SK-N-SH (cell line): Measurements from ENCODE around the gene HPCAL1. TPM values are rescaled to one million over a fixed set of nuclear protein-coding genes. Genes with fewer than 3 reads are reported as not detected.
A peak's percentile ranks its signal among the peaks of the same experiment; 100 is the strongest.

ENCODE experiments used
- CTCF ChIA-PET: fragments of 300-600, 350-600 bp; formaldehyde crosslinking; extraction: SDS; loops from one replicate; lab custom pipeline; 2021; lab: Yijun Ruan, JAX
- POLR2A ChIA-PET: fragments of 350-600 bp; sonication (Branson Sonifier 250); formaldehyde crosslinking; extraction: SDS; loops from one replicate; lab custom pipeline; 2020; ENCODE audit warnings: antibody characterized with exemption, inconsistent platforms; lab: Yijun Ruan, JAX
- DNase-seq: peaks from one replicate; pipeline ENCODE4 v3.0.0; 2012
- H2AFZ ChIP-seq: fragments of 200-600 bp; sonication (generic); 2 replicates; pipeline ENCODE4 v1.8.1; 2016; ENCODE audit warnings: antibody characterized with exemption, mild to moderate bottlenecking, low read depth
- H3F3A ChIP-seq: fragments of 200-600 bp; sonication (generic); replicated peaks from 2 replicates; pipeline ENCODE3; 2016; ENCODE audit warnings: antibody characterized with exemption, mild to moderate bottlenecking; ENCODE audit not compliant: insufficient read depth
- H3K27ac ChIP-seq, 2 experiments: fragments of 200-500 bp in 1 of 2; fragments of 200-600 bp in 1 of 2; sonication (Bioruptor generic) in 1 of 2; sonication (generic), shearing (Covaris generic) in 1 of 2; 2 replicates each; pipeline versions ENCODE4 v1.5.1 to v1.6.1; 2014 to 2016; ENCODE audit warnings: low read depth in 2 of 2, inconsistent platforms in 1 of 2, low read length in 1 of 2, mild to moderate bottlenecking in 1 of 2, mixed read lengths in 1 of 2
- H3K27me3 ChIP-seq: fragments of 200-600 bp; sonication (generic), shearing (Covaris generic); 2 replicates; pipeline ENCODE4 v1.6.1; 2016; ENCODE audit warnings: mixed run types; ENCODE audit not compliant: insufficient read depth
- H3K36me3 ChIP-seq, 2 experiments: fragments of 200-500 bp in 1 of 2; fragments of 200-600 bp in 1 of 2; sonication (Bioruptor generic) in 1 of 2; sonication (generic) in 1 of 2; replicated peaks in 1 of 2; 2 replicates each; pipeline versions ENCODE3 to v1.5.1; 2014 to 2016; ENCODE audit warnings: low read length in 1 of 2, mild to moderate bottlenecking in 1 of 2; ENCODE audit not compliant: insufficient read depth in 2 of 2, control insufficient read depth in 1 of 2
- H3K4me1 ChIP-seq, 2 experiments: fragments of 200-500 bp in 1 of 2; fragments of 200-600 bp in 1 of 2; sonication (Bioruptor generic) in 1 of 2; sonication (generic), shearing (Covaris generic) in 1 of 2; 2 replicates each; pipeline versions ENCODE4 v1.5.1 to v1.6.1; 2014 to 2016; ENCODE audit warnings: low read depth in 1 of 2, low read length in 1 of 2, mixed run types in 1 of 2; ENCODE audit not compliant: insufficient read depth in 2 of 2, control insufficient read depth in 1 of 2
- H3K4me2 ChIP-seq: fragments of 200-600 bp; sonication (generic), shearing (Covaris generic); 2 replicates; pipeline ENCODE4 v1.6.1; 2017; ENCODE audit warnings: mixed run types
- H3K4me3 ChIP-seq, 2 experiments: fragments of 200-500 bp in 1 of 2; fragments of 200-600 bp in 1 of 2; sonication (Bioruptor generic) in 1 of 2; sonication (generic), shearing (Covaris generic) in 1 of 2; 2 replicates each; pipeline versions ENCODE4 v1.5.1 to v1.8.1; 2014 to 2016; ENCODE audit warnings: low read depth in 2 of 2, inconsistent platforms in 1 of 2, low read length in 1 of 2, mild to moderate bottlenecking in 1 of 2, mixed read lengths in 1 of 2, moderate library complexity in 1 of 2
- H3K79me2 ChIP-seq: fragments of 200-600 bp; sonication (generic); 2 replicates; pipeline ENCODE4 v1.8.1; 2017; ENCODE audit warnings: mild to moderate bottlenecking; ENCODE audit not compliant: insufficient read depth
- H3K9ac ChIP-seq: fragments of 200-600 bp; sonication (generic); 2 replicates; pipeline ENCODE4 v1.6.1; 2017; ENCODE audit warnings: mixed run types
- H3K9me2 ChIP-seq: fragments of 200-600 bp; sonication (generic); 2 replicates; pipeline ENCODE4 v1.6.1; 2017; ENCODE audit warnings: mixed run types
- H3K9me3 ChIP-seq: fragments of 200-600 bp; sonication (generic); 2 replicates; pipeline ENCODE4 v1.6.1; 2017; ENCODE audit warnings: mixed run types, mild to moderate bottlenecking, moderate library complexity
- H4K20me1 ChIP-seq: fragments of 200-600 bp; sonication (generic); 2 replicates; pipeline ENCODE4 v1.6.1; 2017; ENCODE audit warnings: mild to moderate bottlenecking, mixed run types; ENCODE audit not compliant: insufficient read depth
- CHD2 ChIP-seq: fragments of 150-350 bp; IDR thresholded peaks from 2 replicates; pipeline ENCODE4 v1.6.1; 2018; ENCODE audit warnings: low read length; ENCODE audit not compliant: partially characterized antibody
- CTCF ChIP-seq: fragments of 200-600 bp; sonication (generic); IDR thresholded peaks from 2 replicates; pipeline ENCODE4 v1.6.1; 2017; ENCODE audit warnings: antibody characterized with exemption, mild to moderate bottlenecking, moderate library complexity
- ELF1 ChIP-seq: IDR thresholded peaks from 2 replicates; pipeline ENCODE4 v1.4.0; 2012
- EP300 ChIP-seq, 2 experiments: IDR thresholded peaks; 2 replicates each; pipeline versions ENCODE4 v1.4.0 to v1.6.1; 2012; ENCODE audit warnings: borderline replicate concordance in 1 of 2, low read depth in 1 of 2, low read length in 1 of 2
- EZH2phosphoT487 ChIP-seq: fragments of 200-600 bp; sonication (generic); IDR thresholded peaks from 2 replicates; pipeline ENCODE4 v1.6.1; 2017; ENCODE audit warnings: low read depth, mixed run types, mild to moderate bottlenecking, antibody characterized with exemption, moderate library complexity, borderline replicate concordance
- FOXJ3 ChIP-seq: sonication (generic); formaldehyde crosslinking; IDR thresholded peaks from 2 replicates; pipeline ENCODE4 v1.5.1; 2020; ENCODE audit warnings: mild to moderate bottlenecking, missing genetic modification reagents
- FOXM1 ChIP-seq: IDR thresholded peaks from 2 replicates; pipeline ENCODE4 v1.4.0; 2012; ENCODE audit warnings: low read depth, mild to moderate bottlenecking
- GABPA ChIP-seq: IDR thresholded peaks from 2 replicates; pipeline ENCODE4 v1.4.0; 2012; ENCODE audit warnings: low read depth, mild to moderate bottlenecking
- MAX ChIP-seq: IDR thresholded peaks from 2 replicates; pipeline ENCODE4 v1.4.0; 2012; ENCODE audit warnings: low read depth
- MEF2A ChIP-seq: IDR thresholded peaks from 2 replicates; pipeline ENCODE4 v1.4.0; 2012; ENCODE audit warnings: low read depth, borderline replicate concordance
- MXI1 ChIP-seq: IDR thresholded peaks from 2 replicates; pipeline ENCODE4 v1.6.1; 2012; ENCODE audit warnings: mild to moderate bottlenecking, low read depth, low read length, improper control_type of control experiment
- NRF1 ChIP-seq: IDR thresholded peaks from 2 replicates; pipeline ENCODE4 v1.6.1; 2012; ENCODE audit warnings: low read depth, mild to moderate bottlenecking, low read length
- PBX3 ChIP-seq: IDR thresholded peaks from 2 replicates; pipeline ENCODE4; 2012
- REST ChIP-seq: IDR thresholded peaks from 2 replicates; pipeline ENCODE4 v1.6.1; 2012; ENCODE audit warnings: mild to moderate bottlenecking, low read depth, low read length, moderate library complexity
- RXRA ChIP-seq: IDR thresholded peaks from 2 replicates; pipeline ENCODE4 v1.4.0; 2012; ENCODE audit warnings: low read depth, mild to moderate bottlenecking, borderline replicate concordance
- SIN3A ChIP-seq: IDR thresholded peaks from 2 replicates; pipeline ENCODE4 v1.6.1; 2012; ENCODE audit warnings: low read depth, mild to moderate bottlenecking, low read length, moderate library complexity, borderline replicate concordance
- TCF12 ChIP-seq: IDR thresholded peaks from 2 replicates; pipeline ENCODE4 v1.4.0; 2012
- TEAD4 ChIP-seq: IDR thresholded peaks from 2 replicates; pipeline ENCODE4 v1.4.0; 2012; ENCODE audit warnings: mild to moderate bottlenecking, borderline replicate concordance; ENCODE audit not compliant: insufficient read depth
- USF2 ChIP-seq: fragments of 150-350 bp; IDR thresholded peaks from 2 replicates; pipeline ENCODE4 v1.6.1; 2017; ENCODE audit warnings: antibody characterized with exemption, low read length, low read depth, borderline replicate concordance
- ZBTB33 ChIP-seq: IDR thresholded peaks from 2 replicates; pipeline ENCODE4 v1.4.0; 2012; ENCODE audit warnings: low read depth, borderline replicate concordance
- whole genome bisulfite sequencing: methylation state at CpG from one replicate; pipeline ENCODE4 v1.1.6; 2017; ENCODE audit warnings: low lambda C conversion rate; 5-methylcytosine and 5-hydroxymethylcytosine counted together
- polyA plus RNA-seq, 3 experiments: library from polyadenylated mRNA; depleted of rRNA; stranded (reverse); fragments of >200 nt; gene quantifications; 2 replicates each; pipeline ENCODE4 v1.2.3, GENCODE V29; 2012

Gene HPCAL1
- polyA plus RNA-seq, 1 of the 3 experiments (the other 2 are of a cell fraction): 77.0 TPM

GRCh38 chr2:10285191-10285555, 17.5 kb upstream of the HPCAL1 start (continued):
- no peak for TF ChIP-seq GABPA

GRCh38 chr2:10285556-10286198, 17.0 kb upstream of the HPCAL1 start:
- peaks cover 43 to 52% of the 10 kb centered on the region in 2 experiments for H3K4me1 ChIP-seq
- no peaks in the 10 kb centered on the region for H3K9me3 ChIP-seq
- peak overlapping the region; percentile 31; the same call in 1 of the 2 replicates for H3K9ac ChIP-seq
- H3K9me2 ChIP-seq: no peaks in the 10 kb centered on the region
- H3K36me3 ChIP-seq: no peaks in the 10 kb centered on the region
- peak; percentile 95 for DNase-seq
- no peak overlapping the region for H3K4me3 ChIP-seq
- H3K4me2 ChIP-seq: peak overlapping the region; percentile 57; the same call in 1 of the 2 replicates
- ChIA-PET POLR2A (interaction anchor here (0.8 to 2.9 kb wide), 7 partner anchors 11 to 159 kb away, joined by 3 to 23 read pairs (median 6); no protein-coding TSS in a partner anchor), CTCF (interaction anchor here (0.6 to 4.5 kb wide), 17 partner anchors 12 to 212 kb away, joined by 3 to 56 read pairs (median 4); partner anchors contain the start of gene HPCAL1)
- H3F3A ChIP-seq: peaks cover 17% of the 10 kb centered on the region
- no peaks in the 10 kb centered on the region for H3K79me2 ChIP-seq
- no peaks in the 10 kb centered on the region for H3K27me3 ChIP-seq
- 57% methylated on average over 12 of the region's 17 CpGs for WGBS
- peak overlapping the region; percentile 69 to 96 for H3K27ac ChIP-seq
- peak overlapping the region; percentile 70 for H2AFZ ChIP-seq
- H4K20me1 ChIP-seq: no peaks in the 10 kb centered on the region
- TF ChIP-seq MEF2A (no peak), NRF1 (no peak), FOXJ3 (peak; percentile 84), TCF12 (peak; percentile 85), CHD2 (peak; percentile 77), SIN3A (no peak), GABPA (no peak), ELF1 (no peak), MXI1 (peak; percentile 89; the same call in 1 of the 2 replicates), MAX (peak; percentile 82), USF2 (peak; percentile 64), EP300 (IDR thresholded peaks at IDR 0.05; ENCODE audit: borderline replicate concordance in 1 of 2, low read depth in 1 of 2, low read length in 1 of 2) (peak in 1 of 2 experiments; percentile 81; a peak in 1 of 4 replicates), ZBTB33 (no peak), EZH2phosphoT487 (no peak), TEAD4 (no peak), CTCF (peak; percentile 17), REST (no peak), FOXM1 (no peak), PBX3 (peak; percentile 17; the same call in 1 of the 2 replicates), RXRA (no peak)
